Measurements from ENCODE around the gene CCDC57. TPM values are rescaled to one million over a fixed set of nuclear protein-coding genes. Genes with fewer than 3 reads are reported as not detected.
A peak's percentile ranks its signal among the peaks of the same experiment; 100 is the strongest.

Gene CCDC57
- total and polyA plus RNA-seq, 9 of the 15 experiments (the other 6 are each of a cell fraction or from before 2014, with no cell fraction given) = 0.83 to 36.2 (median 13.6) TPM

DNA sequence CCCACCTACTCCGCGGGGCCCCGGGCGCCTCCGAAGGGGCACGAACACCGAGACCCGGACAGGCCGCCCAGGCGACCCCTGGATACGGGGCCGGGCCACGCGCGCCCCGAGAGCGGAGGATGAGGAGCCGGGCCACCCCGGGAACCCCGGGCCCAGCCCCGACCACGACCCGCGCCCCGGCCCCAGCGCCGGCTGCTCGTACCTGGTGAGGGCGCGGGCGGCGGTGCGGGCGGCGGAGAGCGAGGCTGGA, 114.8 kb downstream of the CCDC57 start (continued):
- TF ChIP-seq, protein P1, sequence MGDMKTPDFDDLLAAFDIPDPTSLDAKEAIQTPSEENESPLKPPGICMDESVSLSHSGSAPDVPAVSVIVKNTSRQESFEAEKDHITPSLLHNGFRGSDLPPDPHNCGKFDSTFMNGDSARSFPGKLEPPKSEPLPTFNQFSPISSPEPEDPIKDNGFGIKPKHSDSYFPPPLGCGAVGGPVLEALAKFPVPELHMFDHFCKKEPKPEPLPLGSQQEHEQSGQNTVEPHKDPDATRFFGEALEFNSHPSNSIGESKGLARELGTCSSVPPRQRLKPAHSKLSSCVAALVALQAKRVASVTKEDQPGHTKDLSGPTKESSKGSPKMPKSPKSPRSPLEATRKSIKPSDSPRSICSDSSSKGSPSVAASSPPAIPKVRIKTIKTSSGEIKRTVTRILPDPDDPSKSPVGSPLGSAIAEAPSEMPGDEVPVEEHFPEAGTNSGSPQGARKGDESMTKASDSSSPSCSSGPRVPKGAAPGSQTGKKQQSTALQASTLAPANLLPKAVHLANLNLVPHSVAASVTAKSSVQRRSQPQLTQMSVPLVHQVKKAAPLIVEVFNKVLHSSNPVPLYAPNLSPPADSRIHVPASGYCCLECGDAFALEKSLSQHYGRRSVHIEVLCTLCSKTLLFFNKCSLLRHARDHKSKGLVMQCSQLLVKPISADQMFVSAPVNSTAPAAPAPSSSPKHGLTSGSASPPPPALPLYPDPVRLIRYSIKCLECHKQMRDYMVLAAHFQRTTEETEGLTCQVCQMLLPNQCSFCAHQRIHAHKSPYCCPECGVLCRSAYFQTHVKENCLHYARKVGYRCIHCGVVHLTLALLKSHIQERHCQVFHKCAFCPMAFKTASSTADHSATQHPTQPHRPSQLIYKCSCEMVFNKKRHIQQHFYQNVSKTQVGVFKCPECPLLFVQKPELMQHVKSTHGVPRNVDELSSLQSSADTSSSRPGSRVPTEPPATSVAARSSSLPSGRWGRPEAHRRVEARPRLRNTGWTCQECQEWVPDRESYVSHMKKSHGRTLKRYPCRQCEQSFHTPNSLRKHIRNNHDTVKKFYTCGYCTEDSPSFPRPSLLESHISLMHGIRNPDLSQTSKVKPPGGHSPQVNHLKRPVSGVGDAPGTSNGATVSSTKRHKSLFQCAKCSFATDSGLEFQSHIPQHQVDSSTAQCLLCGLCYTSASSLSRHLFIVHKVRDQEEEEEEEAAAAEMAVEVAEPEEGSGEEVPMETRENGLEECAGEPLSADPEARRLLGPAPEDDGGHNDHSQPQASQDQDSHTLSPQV (IDR thresholded peaks at IDR 0.05) = no peak
- TF ChIP-seq, protein P2, sequence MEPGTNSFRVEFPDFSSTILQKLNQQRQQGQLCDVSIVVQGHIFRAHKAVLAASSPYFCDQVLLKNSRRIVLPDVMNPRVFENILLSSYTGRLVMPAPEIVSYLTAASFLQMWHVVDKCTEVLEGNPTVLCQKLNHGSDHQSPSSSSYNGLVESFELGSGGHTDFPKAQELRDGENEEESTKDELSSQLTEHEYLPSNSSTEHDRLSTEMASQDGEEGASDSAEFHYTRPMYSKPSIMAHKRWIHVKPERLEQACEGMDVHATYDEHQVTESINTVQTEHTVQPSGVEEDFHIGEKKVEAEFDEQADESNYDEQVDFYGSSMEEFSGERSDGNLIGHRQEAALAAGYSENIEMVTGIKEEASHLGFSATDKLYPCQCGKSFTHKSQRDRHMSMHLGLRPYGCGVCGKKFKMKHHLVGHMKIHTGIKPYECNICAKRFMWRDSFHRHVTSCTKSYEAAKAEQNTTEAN (CRISPR knock-in tag; IDR thresholded peaks at IDR 0.05) = no peak
- TF ChIP-seq PPARD (CRISPR knock-in tag; IDR thresholded peaks at IDR 0.05) (no peak), RBM17 (IDR thresholded peaks at IDR 0.05; ENCODE audit: borderline replicate concordance, low read depth, low read length) (no peak), CBX2 (IDR thresholded peaks at IDR 0.05; ENCODE audit: insufficient read depth, low read length, poor library complexity, severe bottlenecking) (no peak), BACH1 (tag; IDR thresholded peaks at IDR 0.05) (no peak), HDAC3 (IDR thresholded peaks at IDR 0.05; ENCODE audit: borderline replicate concordance, partially characterized antibody) (no peak), TCF7L2 (IDR thresholded peaks at IDR 0.05; ENCODE audit: low read depth, low read length) (no peak), ZEB2 (IDR thresholded peaks at IDR 0.05) (no peak), SETDB1 (IDR thresholded peaks at IDR 0.05; ENCODE audit: low read length) (no peak), MAFK (IDR thresholded peaks at IDR 0.05; ENCODE audit: low read length) (no peak), FIP1L1 (IDR thresholded peaks at IDR 0.05; ENCODE audit: low read depth, low read length, poor library complexity, severe bottlenecking) (peak; percentile 90)
- TF ChIP-seq, protein P3, sequence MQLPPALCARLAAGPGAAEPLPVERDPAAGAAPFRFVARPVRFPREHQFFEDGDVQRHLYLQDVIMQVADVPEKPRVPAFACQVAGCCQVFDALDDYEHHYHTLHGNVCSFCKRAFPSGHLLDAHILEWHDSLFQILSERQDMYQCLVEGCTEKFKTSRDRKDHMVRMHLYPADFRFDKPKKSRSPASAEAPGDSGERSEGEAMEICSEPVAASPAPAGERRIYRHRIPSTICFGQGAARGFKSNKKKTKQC (CRISPR knock-in tag; IDR thresholded peaks at IDR 0.05) = 0 out of 2 replicates have a peak, but pooled peaks have one; percentile 73
- TF ChIP-seq, protein P4, sequence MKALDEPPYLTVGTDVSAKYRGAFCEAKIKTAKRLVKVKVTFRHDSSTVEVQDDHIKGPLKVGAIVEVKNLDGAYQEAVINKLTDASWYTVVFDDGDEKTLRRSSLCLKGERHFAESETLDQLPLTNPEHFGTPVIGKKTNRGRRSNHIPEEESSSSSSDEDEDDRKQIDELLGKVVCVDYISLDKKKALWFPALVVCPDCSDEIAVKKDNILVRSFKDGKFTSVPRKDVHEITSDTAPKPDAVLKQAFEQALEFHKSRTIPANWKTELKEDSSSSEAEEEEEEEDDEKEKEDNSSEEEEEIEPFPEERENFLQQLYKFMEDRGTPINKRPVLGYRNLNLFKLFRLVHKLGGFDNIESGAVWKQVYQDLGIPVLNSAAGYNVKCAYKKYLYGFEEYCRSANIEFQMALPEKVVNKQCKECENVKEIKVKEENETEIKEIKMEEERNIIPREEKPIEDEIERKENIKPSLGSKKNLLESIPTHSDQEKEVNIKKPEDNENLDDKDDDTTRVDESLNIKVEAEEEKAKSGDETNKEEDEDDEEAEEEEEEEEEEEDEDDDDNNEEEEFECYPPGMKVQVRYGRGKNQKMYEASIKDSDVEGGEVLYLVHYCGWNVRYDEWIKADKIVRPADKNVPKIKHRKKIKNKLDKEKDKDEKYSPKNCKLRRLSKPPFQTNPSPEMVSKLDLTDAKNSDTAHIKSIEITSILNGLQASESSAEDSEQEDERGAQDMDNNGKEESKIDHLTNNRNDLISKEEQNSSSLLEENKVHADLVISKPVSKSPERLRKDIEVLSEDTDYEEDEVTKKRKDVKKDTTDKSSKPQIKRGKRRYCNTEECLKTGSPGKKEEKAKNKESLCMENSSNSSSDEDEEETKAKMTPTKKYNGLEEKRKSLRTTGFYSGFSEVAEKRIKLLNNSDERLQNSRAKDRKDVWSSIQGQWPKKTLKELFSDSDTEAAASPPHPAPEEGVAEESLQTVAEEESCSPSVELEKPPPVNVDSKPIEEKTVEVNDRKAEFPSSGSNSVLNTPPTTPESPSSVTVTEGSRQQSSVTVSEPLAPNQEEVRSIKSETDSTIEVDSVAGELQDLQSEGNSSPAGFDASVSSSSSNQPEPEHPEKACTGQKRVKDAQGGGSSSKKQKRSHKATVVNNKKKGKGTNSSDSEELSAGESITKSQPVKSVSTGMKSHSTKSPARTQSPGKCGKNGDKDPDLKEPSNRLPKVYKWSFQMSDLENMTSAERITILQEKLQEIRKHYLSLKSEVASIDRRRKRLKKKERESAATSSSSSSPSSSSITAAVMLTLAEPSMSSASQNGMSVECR (CRISPR knock-in tag; IDR thresholded peaks at IDR 0.05) = no peak
- TF ChIP-seq, protein P5, sequence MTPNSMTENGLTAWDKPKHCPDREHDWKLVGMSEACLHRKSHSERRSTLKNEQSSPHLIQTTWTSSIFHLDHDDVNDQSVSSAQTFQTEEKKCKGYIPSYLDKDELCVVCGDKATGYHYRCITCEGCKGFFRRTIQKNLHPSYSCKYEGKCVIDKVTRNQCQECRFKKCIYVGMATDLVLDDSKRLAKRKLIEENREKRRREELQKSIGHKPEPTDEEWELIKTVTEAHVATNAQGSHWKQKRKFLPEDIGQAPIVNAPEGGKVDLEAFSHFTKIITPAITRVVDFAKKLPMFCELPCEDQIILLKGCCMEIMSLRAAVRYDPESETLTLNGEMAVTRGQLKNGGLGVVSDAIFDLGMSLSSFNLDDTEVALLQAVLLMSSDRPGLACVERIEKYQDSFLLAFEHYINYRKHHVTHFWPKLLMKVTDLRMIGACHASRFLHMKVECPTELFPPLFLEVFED (CRISPR knock-in tag; conservative IDR thresholded peaks at IDR 0.05) = no peak
- TF ChIP-seq, protein P6, sequence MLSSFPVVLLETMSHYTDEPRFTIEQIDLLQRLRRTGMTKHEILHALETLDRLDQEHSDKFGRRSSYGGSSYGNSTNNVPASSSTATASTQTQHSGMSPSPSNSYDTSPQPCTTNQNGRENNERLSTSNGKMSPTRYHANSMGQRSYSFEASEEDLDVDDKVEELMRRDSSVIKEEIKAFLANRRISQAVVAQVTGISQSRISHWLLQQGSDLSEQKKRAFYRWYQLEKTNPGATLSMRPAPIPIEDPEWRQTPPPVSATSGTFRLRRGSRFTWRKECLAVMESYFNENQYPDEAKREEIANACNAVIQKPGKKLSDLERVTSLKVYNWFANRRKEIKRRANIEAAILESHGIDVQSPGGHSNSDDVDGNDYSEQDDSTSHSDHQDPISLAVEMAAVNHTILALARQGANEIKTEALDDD (IDR thresholded peaks at IDR 0.05) = no peak
